RWPE1 (cell line): ENCODE results near the gene ZMYND15.

Experiments
- CTCF ChIA-PET: fragments of 350-600 bp; sonication (Branson Sonifier 250); formaldehyde crosslinking; extraction: SDS; loops from one replicate; lab custom pipeline; 2021; lab: Yijun Ruan, JAX
- POLR2A ChIA-PET: fragments of 400-600 bp; formaldehyde crosslinking; extraction: SDS; loops from one replicate; lab custom pipeline; 2020; ENCODE audit warnings: antibody characterized with exemption; ENCODE audit not compliant: low non-redundant PET; lab: Yijun Ruan, JAX
- DNase-seq: peaks from one replicate; pipeline ENCODE4 v3.0.0; 2012; ENCODE audit warnings: low spot score
- H3K27ac ChIP-seq: fragments of 450-650 bp; 2 replicates; pipeline ENCODE4 v1.5.1; 2017
- TF ChIP-seq, protein P1 (sequence below): fragments of 450-650 bp; conservative IDR thresholded peaks from 2 replicates; pipeline ENCODE4 v1.5.1; 2017; ENCODE audit warnings: low read depth, mild to moderate bottlenecking

The ZMYND15 gene

DNA sequence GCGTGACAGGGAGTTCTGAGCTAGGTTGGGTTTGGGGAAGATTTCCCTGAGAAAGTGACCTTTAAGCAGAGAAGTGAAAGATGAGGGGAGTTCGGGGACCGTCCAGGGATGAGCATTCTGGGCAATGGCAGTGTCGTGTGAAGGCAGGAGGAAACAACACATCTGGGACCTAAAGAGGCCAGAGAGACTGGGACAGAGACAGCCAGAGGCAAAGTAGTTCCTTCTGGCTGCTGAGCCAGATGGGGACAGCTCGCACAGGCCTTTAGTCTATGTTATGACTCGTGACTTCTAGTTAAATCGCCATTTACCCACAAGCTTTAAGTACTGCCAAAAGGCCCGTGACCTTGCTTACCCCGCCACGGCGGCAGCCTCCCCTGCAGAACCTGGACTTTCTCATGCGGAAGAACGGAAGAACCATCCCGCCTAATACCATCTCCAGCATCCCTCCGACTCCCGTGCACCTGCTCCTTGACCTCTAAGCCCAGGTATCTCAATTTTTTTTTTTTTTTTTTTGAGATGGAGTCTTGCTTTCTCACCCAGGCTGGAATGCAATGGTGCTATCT is 16.9 kb upstream of the ZMYND15 start:
- H3K27ac ChIP-seq, result no peak overlapping the region
- TF ChIP-seq, protein P1, sequence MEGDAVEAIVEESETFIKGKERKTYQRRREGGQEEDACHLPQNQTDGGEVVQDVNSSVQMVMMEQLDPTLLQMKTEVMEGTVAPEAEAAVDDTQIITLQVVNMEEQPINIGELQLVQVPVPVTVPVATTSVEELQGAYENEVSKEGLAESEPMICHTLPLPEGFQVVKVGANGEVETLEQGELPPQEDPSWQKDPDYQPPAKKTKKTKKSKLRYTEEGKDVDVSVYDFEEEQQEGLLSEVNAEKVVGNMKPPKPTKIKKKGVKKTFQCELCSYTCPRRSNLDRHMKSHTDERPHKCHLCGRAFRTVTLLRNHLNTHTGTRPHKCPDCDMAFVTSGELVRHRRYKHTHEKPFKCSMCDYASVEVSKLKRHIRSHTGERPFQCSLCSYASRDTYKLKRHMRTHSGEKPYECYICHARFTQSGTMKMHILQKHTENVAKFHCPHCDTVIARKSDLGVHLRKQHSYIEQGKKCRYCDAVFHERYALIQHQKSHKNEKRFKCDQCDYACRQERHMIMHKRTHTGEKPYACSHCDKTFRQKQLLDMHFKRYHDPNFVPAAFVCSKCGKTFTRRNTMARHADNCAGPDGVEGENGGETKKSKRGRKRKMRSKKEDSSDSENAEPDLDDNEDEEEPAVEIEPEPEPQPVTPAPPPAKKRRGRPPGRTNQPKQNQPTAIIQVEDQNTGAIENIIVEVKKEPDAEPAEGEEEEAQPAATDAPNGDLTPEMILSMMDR, result no peak
- ChIA-PET CTCF (no interaction called here), POLR2A (no interaction called here)
- no peak for DNase-seq

DNA sequence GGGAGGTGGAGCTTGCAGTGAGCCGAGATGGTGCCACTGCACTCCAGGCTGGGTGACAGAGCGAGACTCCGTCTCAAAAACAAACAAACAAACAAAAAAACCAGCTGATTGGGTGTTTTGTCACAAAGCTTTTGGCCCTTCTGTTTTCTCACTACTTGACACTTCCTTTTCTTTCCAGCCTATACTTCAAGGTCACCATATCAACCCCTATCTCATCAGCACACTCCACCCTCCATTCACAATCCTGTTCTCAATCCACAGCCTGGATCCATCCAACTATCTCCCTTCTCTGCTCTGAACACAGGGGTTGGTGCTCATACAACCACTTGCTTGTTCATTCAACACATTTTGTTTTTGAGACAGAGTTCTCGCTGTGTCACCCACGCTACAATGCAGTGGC is 15.0 kb upstream of the ZMYND15 start:
- no peak overlapping the region for H3K27ac ChIP-seq
- POLR2A ChIA-PET, result no interaction called here
- CTCF ChIA-PET, result interaction anchor here (0.7 kb wide), 1 partner anchor 179 kb away, joined by 4 read pairs; no protein-coding TSS in a partner anchor
- no peak for DNase-seq
- TF ChIP-seq, protein P1, result no peak

DNA sequence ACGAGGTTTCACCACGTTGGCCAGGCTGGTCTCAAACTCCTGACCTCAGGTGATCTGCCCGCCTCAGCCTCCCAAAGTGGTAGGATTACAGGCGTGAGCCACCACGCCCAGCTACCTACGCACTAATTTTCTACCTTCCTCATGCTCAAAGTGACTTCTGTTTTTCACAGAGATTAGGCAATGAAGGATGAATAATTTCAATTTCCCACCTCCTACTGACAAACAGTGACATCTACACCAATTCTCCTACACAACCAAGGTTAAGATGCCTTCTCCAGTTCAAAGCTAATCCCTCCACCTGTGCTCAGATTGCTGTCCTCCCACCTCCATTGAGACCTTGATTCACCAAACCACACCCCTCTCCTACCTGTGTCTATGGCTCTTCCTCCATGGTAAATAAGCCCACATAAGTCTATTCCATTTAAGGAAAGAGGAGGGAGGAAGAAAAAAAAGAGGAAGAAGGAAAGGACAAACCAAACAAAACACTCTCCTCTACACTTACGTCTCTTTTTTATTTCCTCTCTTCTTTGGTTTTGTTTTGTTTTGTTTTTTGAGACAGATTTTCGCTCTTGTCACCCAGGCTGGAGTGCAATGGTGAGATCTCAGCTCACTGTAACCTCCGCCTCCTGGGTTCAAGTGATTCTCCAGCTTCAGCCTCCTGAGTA is 13.9 kb upstream of the ZMYND15 start:
- TF ChIP-seq, protein P1, result no peak
- CTCF ChIA-PET, result no interaction called here
- DNase-seq, result no peak
- H3K27ac ChIP-seq, result no peak overlapping the region
- POLR2A ChIA-PET, result no interaction called here

DNA sequence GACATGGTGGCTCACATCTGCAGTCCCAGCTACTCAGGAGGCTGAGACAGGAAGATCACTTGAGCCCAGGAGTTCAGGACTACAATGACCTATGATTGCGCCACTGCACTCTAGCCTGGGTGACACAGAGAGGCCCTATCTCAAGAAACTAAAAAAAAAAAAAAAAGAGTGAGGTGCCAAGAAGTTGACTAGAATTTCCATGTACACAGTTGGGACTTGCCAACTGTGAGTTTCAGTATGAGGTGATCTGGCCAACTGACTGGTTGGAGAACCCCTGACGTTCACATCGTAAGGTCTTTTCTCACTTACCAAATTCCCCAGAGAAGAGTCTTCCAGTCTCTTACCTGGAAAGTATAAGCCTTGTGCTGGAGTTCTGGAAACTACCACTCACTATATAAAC is 11.5 kb upstream of the ZMYND15 start:
- no peak overlapping the region for H3K27ac ChIP-seq
- DNase-seq, result no peak
- TF ChIP-seq, protein P1, result no peak
- ChIA-PET POLR2A (no interaction called here), CTCF (no interaction called here)

DNA sequence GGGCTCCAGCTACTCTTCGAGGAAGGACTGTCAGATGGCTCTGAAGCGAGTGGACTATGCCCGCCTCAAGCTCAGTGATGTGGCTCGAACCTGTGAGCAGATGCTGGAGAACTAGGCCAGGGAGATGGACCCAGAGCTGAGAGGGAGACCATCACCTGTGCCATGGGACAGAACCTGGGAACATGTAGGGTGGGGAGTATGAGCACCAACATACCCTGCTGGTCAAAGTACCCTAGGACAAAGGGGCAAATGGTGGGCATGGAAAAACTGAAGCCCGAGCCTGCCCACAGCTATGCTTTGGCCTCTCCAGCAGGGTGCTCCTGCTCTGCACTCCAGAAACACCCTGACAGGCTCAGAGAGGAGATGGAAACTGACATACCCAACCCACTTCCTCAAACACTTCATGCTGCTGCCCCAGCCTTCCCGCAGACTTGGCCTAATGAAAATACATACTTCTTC is 6.5 kb upstream of the ZMYND15 start:
- no peak overlapping the region for H3K27ac ChIP-seq
- ChIA-PET CTCF (interaction anchor here (0.9 to 1.2 kb wide), 2 partner anchors 23 to 57 kb away, joined by 3 to 7 read pairs; no protein-coding TSS in a partner anchor), POLR2A (no interaction called here)
- no peak for DNase-seq
- TF ChIP-seq, protein P1, result no peak

DNA sequence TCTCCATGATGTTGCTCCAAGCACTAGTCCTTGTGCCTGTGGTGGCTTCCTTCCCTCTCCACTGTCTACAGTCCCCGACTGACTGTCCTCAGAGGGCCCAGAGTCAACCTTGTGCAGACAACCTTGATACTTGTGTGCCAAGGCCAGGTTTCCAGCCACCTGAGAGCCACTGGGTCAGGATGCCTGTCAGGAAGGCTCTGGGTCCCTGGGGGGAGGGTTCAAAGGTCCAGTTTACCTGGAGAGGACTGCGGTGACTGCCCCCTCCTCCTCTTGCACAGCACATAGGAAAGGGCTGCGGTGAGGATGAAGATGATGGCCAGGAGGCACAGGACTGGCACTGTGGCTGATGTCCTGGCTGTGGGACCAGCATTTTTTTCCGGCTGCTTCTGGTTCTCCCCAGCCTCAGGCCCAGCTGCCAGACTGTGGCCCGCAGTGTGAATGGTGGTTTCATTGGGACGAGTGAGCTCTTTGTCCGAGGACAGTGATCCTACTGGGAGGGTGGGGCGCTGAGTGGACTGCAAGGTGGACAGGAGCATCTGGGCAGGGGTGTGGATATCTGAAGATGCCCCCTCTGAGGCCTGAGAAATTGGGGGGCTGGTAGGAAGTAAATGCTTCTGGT is 4.7 kb upstream of the ZMYND15 start:
- CTCF ChIA-PET, result no interaction called here
- POLR2A ChIA-PET, result no interaction called here
- no peak for DNase-seq
- TF ChIP-seq, protein P1, result no peak
- H3K27ac ChIP-seq, result no peak overlapping the region
